ENCODE results near the gene EIF4G3.
"Not testable (repeated sequence)": the region's sequence is repeated elsewhere in the genome, so short reads cannot be mapped to it uniquely, and the experiment has no call there.

EIF4G3 gene

GRCh38 chr1:20930427-20930826 lies 246.3 kb downstream of the EIF4G3 start:
- no peak for FAIRE-seq

DNA sequence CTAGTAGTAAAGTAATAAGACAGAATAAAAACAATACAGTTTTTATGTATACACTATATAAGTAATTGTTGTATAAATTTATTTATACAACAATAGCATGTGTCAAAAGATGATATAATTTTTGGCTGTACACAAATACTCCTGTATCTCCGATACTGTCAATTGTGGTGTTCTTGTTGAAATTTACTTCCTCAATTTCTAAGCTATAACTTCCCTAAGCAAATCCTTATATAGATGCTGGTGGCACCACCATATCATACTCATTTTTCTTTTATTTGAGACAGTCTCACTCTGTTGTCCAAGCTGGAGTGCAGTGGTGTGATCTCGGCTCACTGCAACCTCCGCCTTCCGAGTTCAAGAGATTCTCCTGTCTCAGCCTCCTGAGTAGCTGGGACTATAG lies 248.6 kb downstream of the EIF4G3 start:
- FAIRE-seq: no peak

- no peak for FAIRE-seq
Measured at GRCh38 chr1:20921285-20921684, 255.4 kb downstream of the EIF4G3 start.

DNA sequence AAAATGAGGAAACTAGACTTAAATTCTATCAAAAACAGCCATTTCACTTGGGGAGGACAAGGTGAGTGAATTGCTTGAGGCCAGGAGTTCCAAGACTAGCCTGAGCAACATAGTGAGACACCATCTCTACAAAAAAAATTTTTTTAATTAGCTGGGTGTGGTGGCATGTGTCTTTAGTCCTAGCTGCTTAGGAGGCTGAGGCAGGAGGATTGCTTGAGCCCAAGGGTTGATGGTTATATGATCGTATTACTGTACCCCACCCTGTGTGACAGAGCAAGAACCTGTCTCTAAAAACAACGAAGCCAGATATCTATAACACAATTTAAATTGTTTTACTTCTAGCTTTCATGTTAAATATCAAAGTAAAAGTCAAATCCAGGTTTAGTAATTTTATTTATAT lies 263.5 kb downstream of the EIF4G3 start:
- no peak for FAIRE-seq

DNA sequence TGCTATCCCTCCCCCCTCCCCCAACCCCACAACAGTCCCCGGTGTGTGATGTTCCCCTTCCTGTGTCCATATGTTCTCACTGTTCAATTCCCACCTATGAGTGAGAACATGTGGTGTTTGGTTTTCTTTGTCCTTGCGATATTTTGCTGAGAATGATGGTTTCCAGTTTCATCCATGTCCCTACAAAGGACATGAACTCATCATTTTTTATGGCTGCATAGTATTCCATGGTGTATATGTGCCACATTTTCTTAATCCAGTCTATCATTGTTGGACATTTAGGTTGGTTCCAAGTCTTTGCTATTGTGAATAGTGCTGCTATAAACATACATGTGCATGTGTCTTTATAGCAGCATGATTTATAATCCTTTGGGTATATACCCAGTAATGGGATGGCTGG lies 269.2 kb downstream of the EIF4G3 start:
- not testable (repeated sequence) for FAIRE-seq

DNA sequence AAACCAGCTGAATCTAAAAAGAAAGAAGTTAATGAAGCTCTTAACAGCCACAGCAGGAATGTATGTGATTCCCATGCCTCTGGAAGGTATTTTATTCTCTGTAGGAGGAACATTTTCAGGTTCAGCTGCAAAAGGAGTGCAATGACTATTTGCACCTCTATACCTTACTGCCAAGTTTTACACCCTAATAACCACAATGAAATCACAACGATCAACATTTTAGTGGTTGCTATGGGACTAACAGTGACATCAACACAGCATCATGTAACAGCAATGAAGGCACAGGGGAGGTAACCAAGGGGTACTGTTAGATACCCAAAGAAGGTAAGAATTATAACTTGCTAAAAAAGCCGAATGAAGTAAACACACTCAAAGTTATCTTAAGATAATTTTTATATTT lies 273.3 kb downstream of the EIF4G3 start:
- no peak for FAIRE-seq

DNA sequence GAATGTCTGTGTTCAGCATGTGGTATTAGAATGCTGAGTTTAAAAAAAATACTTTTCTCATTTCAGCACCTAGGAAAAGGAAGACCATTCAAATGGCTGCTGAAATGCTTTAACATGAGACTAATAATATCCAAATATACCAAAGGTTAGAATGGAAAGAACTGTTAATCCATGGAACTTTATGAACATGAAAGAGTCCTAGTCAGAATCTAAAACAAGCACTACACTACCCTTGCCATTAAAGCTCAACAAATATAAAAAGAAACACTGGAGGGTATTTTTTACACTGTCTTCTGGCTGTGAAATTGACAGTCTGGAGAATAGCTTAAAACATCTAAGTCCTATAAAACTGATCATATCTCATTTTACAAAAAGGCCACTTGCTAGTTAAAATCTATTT lies 276.6 kb downstream of the EIF4G3 start:
- FAIRE-seq: no peak

DNA sequence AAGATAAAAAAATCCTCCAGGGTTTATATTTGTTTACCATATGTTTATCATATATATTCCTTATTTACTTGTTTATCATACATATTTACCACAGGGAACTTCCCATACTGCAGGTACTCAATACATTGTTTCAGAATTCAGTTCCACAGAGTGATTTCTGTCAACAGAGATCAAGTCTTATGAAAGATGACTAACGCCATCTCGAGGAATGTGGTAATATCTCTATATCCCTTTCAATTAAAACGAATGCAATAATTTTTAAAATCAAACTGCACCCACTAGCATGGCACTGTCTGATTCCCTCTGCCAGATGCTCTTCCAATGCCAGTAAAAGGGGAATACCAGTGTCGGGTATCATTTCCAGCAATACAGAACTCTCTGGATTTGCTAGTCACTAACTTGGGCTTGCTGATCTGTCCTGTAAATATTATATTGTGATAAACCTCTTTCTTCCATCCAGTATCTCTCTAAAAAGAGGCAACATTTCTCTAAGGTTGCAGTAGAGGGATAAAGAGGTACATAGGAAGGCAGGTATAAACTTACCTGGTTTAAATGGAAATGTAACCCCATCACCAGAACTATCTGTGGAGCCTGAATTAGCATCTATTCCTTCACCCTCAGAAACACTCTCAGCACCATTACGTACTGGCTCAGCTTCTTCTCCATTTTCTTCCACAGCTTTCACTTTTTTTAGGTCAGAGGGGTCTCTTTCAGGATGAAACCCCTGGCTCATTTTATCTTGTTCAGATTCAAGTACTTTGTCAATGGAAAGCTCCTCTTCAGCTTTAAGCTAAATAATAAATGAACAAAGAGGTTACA lies 277.3 kb downstream of the EIF4G3 start:
- no peak for FAIRE-seq

DNA sequence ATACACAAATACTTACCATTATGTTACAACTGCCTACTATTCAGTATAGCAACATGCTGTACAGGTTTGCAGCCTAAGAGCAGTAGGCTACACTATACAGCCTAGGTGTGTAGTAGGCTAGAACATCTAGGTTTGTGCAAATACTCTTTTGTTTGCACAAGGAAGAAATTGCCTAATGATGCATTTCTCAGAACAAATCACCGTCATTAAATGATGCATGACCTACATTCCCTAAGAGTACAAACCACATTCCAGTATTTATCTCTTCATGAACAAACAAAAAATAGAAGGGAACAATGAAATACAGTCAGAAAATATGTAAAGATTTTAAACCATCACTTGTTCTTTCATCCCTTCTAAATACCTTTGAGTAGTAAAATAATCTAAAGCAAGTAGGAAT lies 279.9 kb downstream of the EIF4G3 start:
- no peak for FAIRE-seq

GRCh38 chr1:20893931-20894330 lies 282.8 kb downstream of the EIF4G3 start:
- FAIRE-seq: no peak

DNA sequence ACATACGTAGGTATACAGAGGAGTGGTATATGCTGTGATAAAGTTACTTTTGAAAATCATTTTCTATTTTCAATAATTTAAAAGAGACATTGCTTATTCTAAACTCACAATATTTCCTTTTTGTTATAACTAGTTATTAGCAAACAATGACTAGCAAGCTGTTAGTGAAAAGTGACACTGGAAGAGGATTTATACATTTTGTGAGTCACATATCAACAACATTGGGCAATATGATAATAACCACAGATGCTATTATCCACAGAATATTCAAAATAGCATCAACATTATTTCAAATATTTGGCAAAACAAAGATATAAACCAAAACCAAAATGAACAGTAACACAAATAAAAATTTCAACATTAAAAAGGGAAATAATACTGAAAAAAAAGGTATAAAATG lies 285.6 kb downstream of the EIF4G3 start:
- no peak for FAIRE-seq

GRCh38 chr1:20887246-20887645 lies 289.5 kb downstream of the EIF4G3 start:
- no peak for FAIRE-seq

DNA sequence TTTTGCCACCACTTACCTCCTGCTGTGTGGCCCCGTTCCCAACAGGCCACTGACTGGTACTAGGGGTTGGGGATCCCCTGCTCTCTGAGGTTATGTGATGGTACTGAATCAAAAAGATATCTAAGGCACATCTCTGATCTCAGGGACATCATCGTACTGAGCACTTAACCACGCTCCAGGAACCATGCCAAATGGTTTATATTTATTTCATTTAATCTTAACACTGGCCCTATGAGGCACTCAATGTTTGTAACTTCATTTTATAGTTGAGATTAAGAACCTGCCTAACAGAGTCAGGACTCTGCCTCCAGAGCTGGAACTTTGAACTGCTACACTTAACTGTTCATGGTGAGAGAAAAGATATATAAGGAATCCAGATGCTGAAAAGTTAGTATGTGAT lies 291.6 kb downstream of the EIF4G3 start:
- no peak for FAIRE-seq

GRCh38 chr1:20884513-20884912 lies 292.2 kb downstream of the EIF4G3 start:
- no peak for FAIRE-seq

DNA sequence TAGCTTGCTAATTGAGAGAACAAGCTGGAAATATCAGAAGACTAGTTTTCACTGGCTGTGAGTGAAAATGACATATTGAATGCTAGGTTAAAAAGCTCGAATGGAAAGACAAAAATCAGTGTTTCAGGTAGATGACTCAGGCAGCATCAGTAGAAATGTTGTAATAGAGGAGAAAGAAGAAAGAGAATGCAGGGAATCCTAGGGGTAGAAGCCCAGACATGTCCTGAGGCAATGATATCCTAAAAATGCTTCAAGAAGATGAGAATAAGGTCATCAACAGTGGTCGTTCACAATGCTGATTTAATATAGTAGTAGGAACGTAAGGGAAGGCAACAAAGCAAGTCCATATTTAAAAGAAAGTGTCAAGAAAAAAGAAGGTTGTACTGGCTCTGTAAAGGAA lies 292.9 kb downstream of the EIF4G3 start:
- FAIRE-seq: no peak

GRCh38 chr1:20882837-20883236 lies 293.9 kb downstream of the EIF4G3 start:
- no peak for FAIRE-seq

DNA sequence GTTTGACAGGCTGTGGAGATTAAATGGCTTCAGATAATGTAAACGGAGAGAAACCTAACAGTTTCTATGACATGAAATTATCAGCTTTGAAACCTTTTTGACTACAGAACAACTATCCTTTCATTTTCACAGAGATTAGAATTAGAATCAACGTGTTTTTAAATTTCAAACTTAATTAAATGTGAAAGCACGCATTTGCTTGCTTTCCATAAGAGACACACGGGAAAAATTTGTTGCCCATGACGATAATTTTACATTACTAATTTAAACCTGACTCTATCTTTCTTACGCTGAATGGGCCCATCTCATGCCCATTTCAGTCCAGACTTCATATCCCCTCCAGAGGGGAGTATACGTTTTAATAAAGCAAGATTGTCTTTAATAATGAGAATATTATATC lies 297.9 kb downstream of the EIF4G3 start:
- FAIRE-seq: no peak

DNA sequence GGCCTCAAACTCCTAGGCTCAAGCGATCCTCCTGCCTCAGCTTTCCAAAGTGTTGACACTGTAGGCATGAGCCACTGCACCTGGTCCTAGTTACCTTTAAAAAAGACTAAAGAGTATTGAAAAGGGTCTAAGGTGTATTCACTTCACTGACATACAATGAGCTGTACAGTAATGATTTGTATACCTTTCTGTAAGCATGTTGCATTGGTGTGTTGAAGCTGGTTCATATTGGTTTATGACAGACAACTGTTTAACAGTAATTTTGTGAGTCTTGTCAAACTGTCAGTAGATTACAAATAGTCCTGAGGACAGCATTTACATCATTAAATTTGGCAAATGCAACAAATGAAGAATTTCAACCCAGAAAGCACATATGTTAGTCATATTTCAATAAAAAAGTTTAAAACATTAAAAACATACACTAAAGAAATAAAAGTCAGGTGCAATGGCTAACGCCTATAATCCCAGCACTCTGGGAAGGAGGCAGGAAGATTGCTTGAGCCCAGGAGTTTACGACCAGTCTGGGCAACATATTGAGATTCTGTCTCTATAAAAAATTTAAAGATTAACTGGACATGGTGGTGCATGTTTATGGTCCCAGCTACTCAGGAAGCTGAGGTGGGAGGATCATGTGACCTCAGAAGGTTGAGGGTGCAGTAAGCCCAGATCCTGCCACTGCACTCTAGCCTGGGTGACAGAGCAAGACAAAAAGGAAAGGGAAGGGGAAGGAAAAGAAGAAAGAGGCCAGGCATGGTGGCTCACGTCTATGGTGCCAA lies 301.3 kb downstream of the EIF4G3 start:
- FAIRE-seq: no peak

DNA sequence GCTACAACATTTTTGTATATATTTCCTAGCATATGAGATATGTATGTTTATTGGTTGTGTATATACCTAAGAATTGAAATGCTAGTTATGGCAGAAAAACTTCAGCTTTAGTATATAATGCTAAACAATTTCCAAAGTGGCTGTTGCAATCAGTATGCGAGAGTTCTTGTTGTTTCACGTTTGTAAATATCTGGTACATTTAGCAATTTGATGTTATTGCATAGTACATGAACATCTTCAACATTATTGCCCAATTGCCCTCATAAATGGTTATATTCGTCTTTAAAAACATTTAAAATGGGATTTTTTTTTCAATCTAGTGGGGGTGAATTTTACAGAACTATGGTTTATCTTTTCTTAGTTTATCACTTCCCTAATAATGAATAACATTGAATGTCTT lies 303.4 kb downstream of the EIF4G3 start:
- FAIRE-seq: no peak

GRCh38 chr1:20871419-20871818 lies 305.3 kb downstream of the EIF4G3 start:
- no peak for FAIRE-seq

DNA sequence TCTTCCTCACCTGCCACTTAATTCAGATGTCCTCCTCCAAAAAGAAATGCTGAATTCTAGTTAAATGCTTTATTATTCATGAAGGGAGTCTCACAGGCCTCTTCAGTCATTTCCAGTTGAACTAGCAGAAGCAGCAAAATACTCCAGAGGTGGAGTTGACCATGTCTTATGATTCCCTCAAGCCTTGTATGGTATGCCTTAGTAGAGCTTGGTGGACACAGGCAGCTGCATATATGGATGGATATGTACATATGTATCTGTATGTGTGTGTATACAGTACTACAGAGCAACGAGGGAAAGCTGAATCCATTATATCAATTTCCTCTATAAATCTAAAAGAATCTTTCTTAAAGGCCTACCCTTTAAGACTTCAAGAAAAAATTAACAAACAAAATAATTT lies 306.0 kb downstream of the EIF4G3 start:
- FAIRE-seq: no peak

DNA sequence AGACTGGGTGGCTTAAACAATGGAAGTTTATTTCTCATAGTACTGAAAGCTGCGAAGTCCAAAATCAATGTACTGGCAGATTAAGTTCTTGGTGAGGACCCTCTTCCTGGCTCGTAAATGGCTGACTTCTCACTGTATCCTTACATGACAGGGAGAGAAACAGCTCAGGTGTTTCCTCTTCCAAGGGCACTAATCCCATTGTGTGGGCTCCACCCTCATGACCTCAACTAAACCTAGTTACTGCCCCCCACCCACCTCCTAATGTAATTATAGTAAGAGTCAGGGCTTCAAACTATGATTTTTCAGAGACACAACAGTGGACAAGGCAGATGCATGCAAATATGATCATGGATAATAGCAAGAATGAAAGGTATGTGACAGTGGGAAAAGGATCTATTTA lies 308.4 kb downstream of the EIF4G3 start:
- FAIRE-seq: no peak

DNA sequence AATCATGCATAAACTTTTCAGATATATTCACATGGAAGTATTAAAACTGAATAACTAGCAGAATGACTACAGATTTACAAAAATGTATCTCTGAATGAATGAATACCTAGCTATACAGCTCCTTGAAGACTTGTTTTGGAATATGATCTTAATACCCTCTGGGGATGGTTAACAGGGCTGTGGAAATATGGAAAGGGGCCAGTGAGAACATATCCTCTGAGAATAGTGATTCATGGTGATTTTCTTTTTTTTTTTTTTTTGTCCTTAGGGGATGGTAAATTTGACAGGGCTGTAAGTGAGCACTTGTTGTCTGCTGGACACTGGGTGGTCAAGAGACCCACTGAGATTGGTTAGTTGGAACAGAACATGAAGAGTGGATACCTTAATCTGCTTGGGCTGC lies 308.9 kb downstream of the EIF4G3 start:
- FAIRE-seq: no peak

- FAIRE-seq: no peak
Measured at GRCh38 chr1:20867062-20867461, 309.6 kb downstream of the EIF4G3 start.

GRCh38 chr1:20865001-20865400 lies 311.7 kb downstream of the EIF4G3 start:
- FAIRE-seq: no peak

Measured in TTC549 (cell line).